Stimulated activated CD4-positive, alpha-beta T cell treated with anti-CD3 and anti-CD28 coated beads, Interleukin-12 subunit alpha, Interleukin-12 subunit beta, amount 100 ng/mL, for 24 hours (primary cell): ENCODE measurements around the gene IGFBP1.

ENCODE experiments used
- DNase-seq, 2 experiments: peaks; one replicate each; pipeline ENCODE4 v3.0.0-alpha.2; 2020; ENCODE audit warnings: low read depth in 2 of 2

The IGFBP1 gene

GRCh38 chr7:45902820-45903219, 14.5 kb downstream of the IGFBP1 start:
- no peak for DNase-seq

- DNase-seq, result no peak
These were observed 21.3 kb downstream of the IGFBP1 start for GRCh38 chr7:45909561-45909960.

- DNase-seq, result no peak
These were observed 22.6 kb downstream of the IGFBP1 start for GRCh38 chr7:45910855-45911254.

GRCh38 chr7:45911311-45911710, 23.0 kb downstream of the IGFBP1 start:
- no peak for DNase-seq

GRCh38 chr7:45912972-45913371, 24.7 kb downstream of the IGFBP1 start:
- no peak for DNase-seq

GRCh38 chr7:45914911-45915310, 26.6 kb downstream of the IGFBP1 start:
- no peak for DNase-seq

- DNase-seq, result no peak
These were observed 27.3 kb downstream of the IGFBP1 start for GRCh38 chr7:45915606-45916005.

GRCh38 chr7:45917064-45917463, 28.8 kb downstream of the IGFBP1 start:
- DNase-seq, result no peak

- DNase-seq, result peak; percentile 57 to 75
These were observed 29.4 kb downstream of the IGFBP1 start for GRCh38 chr7:45917658-45918057.

GRCh38 chr7:45918556-45918955, 30.3 kb downstream of the IGFBP1 start:
- no peak for DNase-seq

- DNase-seq, result no peak
These were observed 31.0 kb downstream of the IGFBP1 start for GRCh38 chr7:45919231-45919784.

- no peak for DNase-seq
These were observed 31.7 kb downstream of the IGFBP1 start for GRCh38 chr7:45919993-45920459.

- DNase-seq, result no peak
These were observed 32.5 kb downstream of the IGFBP1 start, which contains the start of gene IGFBP3 for GRCh38 chr7:45920502-45921380. TSS of gene IGFBP3 (minus strand) at chr7:45921272. CDS start at chr7:45921140, 132 bp downstream.

- DNase-seq, result no peak
These were observed 33.1 kb downstream of the IGFBP1 start for GRCh38 chr7:45921381-45921698.

- no peak for DNase-seq
These were observed 33.6 kb downstream of the IGFBP1 start for GRCh38 chr7:45921699-45922519.

- no peak for DNase-seq
These were observed 34.5 kb downstream of the IGFBP1 start for GRCh38 chr7:45922810-45923209.

GRCh38 chr7:45923290-45923689, 35.0 kb downstream of the IGFBP1 start:
- DNase-seq, result peak in 1 of 2 experiments; percentile 48

- DNase-seq, result no peak
These were observed 35.5 kb downstream of the IGFBP1 start for GRCh38 chr7:45923818-45924217.

GRCh38 chr7:45924283-45924682, 36.0 kb downstream of the IGFBP1 start:
- no peak for DNase-seq

GRCh38 chr7:45927721-45928120, 39.4 kb downstream of the IGFBP1 start:
- no peak for DNase-seq

GRCh38 chr7:45930967-45931366, 42.7 kb downstream of the IGFBP1 start:
- DNase-seq, result no peak

- DNase-seq, result no peak
These were observed 49.0 kb downstream of the IGFBP1 start for GRCh38 chr7:45937301-45937700.
